ENCODE data around the gene HMGB3.

- no peak for TF ChIP-seq CTCF (IDR thresholded peaks at IDR 0.05)
- no peak for TF ChIP-seq POLR2A (IDR thresholded peaks at IDR 0.05)
Observed at GRCh38 chrX:150968862-150969720, 14.0 kb upstream of the HMGB3 start.
